ENCODE measurements around the gene YKT6.

DNA sequence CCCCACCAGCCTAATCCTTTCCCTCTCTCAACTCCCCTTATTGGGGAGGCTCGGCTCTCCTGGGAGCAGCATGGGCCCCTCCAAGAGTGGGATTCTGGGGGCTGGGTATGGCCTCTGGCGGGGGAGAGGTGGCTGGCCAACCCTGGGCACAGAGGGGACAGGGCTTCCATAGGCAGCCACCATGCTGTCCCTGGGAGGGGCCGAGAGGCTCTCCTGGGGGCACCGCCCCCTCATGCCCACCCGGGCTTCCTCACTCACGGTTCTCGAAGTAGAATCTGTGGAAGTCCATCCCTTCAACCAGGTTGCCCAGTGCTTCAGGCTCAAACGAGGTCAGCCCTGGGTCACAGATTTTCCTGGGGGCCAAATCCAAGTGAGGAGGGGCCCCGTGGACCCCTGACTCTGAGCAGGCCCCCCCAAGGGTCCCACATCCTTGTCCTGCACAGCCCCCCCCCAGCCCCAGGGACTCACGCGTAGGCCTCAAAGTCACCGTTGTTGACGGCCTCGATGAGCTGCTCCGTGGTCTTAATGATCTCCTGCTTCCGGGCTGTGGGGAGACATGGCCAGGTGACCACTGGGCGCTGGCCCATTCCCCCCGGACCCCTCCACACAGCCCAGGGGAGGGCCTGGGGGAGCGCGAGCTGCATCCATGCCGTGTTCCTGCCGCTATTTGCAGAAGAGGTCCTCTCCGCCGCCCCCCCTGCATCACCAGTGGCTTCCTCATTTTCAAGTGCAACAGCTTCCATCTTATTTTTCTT lies 19.8 kb downstream of the YKT6 start:
- TF ChIP-seq POLR2A (IDR thresholded peaks at IDR 0.05) = no peak
- TF ChIP-seq, protein P1, sequence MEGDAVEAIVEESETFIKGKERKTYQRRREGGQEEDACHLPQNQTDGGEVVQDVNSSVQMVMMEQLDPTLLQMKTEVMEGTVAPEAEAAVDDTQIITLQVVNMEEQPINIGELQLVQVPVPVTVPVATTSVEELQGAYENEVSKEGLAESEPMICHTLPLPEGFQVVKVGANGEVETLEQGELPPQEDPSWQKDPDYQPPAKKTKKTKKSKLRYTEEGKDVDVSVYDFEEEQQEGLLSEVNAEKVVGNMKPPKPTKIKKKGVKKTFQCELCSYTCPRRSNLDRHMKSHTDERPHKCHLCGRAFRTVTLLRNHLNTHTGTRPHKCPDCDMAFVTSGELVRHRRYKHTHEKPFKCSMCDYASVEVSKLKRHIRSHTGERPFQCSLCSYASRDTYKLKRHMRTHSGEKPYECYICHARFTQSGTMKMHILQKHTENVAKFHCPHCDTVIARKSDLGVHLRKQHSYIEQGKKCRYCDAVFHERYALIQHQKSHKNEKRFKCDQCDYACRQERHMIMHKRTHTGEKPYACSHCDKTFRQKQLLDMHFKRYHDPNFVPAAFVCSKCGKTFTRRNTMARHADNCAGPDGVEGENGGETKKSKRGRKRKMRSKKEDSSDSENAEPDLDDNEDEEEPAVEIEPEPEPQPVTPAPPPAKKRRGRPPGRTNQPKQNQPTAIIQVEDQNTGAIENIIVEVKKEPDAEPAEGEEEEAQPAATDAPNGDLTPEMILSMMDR (IDR thresholded peaks at IDR 0.05) = no peak

Data from uterus (tissue), 2 donors.